ENCODE measurements around the gene CALM1.
"Not testable (repeated sequence)": the region's sequence is repeated elsewhere in the genome, so short reads cannot be mapped to it uniquely, and the experiment has no call there.

Gene CALM1

DNA sequence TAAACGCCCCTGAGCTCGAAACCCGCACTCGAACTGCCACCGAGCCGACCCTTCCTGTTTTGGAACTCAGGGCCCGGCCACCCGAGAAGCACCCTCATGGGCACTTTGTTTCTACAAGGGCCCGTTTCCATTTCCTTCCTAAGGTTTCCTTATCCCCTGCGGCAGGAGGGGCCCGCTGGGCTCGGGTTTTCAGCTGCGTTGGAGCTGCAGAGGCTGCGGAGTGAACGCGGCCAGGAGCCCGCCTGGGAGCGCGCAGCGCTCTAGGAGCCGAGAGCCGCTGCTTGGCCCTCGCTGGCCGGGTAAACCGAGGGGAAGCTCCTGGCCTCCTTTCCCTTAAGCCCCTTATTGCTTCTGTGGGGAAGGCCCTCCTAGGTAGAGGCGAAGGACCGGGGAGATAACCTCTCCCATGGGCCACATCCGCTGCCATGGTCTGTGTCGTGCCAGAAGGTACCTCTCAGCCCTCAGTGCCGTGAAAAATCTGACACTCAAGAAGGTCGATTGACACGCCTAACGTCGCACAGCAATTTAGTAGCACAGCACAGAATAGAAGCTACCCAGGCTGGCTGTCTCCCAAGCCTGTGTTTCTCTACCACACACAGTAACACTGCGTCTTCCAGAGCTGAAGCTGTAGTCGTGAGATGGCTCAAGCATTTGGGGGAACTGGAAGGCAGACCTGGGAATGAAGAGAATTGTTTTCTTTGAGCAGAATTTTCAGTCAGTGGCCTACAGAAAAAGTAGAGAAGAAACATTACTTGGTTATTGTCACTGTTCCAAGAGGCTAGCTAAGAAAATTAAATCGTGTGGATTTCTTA is 12.9 kb upstream of the CALM1 start:
- DNase-seq (ENCODE audit: low spot score), result no peak

GRCh38 chr14:90384543-90384911 is 12.3 kb upstream of the CALM1 start:
- no peak for DNase-seq (ENCODE audit: low spot score)

- no peak for DNase-seq (ENCODE audit: low spot score)
Measured at GRCh38 chr14:90386321-90386720, 10.5 kb upstream of the CALM1 start.

DNA sequence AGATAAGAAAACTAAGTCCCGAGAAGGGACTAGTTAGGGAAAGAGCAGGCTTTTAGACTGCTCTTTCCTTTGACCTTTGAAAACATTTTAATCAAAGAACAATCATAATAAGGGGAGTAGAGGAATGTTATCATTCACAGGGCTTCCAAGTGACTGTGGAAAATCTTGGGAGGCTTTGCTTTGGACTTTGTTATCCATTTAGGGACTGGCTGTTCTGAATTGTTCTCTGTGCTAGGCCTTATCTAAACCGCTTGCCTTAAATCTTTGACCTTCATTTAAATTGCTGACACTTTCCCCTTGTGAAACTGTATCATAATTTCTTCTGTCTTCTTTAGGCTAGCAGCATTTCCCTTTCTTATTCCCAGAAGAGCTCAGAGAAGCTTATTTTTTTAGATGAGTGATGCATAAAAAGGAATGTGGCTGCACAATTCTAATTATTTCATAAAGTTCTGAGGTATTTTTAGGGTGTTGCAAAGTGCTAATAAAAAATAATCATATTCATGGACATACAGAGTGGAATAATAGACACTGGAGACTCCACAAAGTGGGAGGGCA is 9.5 kb upstream of the CALM1 start:
- DNase-seq (ENCODE audit: low spot score), result no peak

GRCh38 chr14:90388437-90388836 is 8.4 kb upstream of the CALM1 start:
- no peak for DNase-seq (ENCODE audit: low spot score)

- no peak for DNase-seq (ENCODE audit: low spot score)
Measured at GRCh38 chr14:90388982-90389381, 7.8 kb upstream of the CALM1 start.

DNA sequence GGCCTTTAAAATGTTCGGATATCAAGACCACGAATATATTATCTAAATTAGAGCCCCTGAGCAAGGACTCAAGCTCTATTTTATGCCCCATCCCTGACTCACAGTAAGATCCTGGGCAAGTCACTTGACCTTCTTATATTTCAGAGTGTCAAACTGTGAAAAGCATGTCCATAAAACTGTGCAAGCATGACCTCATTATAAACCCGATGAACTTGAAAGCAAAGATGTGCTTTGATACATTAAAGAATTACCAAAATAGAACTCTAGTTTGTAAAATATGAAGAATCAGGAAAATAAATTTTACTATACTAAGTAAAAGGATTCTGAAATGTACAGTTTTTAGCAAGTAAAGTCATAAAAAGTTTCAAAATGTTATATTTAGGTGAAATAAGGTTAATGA is 2.9 kb upstream of the CALM1 start:
- DNase-seq (ENCODE audit: low spot score), result no peak

DNA sequence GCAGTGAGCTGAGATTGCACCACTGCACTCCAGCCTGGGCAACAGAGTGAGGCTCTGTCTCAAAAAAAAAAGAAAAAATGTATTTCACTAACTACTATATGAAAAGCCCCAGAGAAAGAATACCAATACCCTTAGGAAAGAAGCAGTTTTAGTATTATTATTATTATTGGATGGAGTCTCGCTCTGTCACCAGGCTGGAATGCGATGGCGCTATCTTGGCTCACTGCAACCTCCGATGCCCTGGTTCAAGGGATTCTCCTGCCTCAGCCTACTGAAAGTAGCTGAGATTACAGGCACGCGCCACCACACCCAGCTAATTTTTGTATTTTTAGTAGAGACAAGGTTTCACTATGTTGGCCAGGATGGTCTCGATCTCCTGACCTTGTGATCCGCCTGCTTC is 2.0 kb upstream of the CALM1 start:
- DNase-seq (ENCODE audit: low spot score), result not testable (repeated sequence)

DNA sequence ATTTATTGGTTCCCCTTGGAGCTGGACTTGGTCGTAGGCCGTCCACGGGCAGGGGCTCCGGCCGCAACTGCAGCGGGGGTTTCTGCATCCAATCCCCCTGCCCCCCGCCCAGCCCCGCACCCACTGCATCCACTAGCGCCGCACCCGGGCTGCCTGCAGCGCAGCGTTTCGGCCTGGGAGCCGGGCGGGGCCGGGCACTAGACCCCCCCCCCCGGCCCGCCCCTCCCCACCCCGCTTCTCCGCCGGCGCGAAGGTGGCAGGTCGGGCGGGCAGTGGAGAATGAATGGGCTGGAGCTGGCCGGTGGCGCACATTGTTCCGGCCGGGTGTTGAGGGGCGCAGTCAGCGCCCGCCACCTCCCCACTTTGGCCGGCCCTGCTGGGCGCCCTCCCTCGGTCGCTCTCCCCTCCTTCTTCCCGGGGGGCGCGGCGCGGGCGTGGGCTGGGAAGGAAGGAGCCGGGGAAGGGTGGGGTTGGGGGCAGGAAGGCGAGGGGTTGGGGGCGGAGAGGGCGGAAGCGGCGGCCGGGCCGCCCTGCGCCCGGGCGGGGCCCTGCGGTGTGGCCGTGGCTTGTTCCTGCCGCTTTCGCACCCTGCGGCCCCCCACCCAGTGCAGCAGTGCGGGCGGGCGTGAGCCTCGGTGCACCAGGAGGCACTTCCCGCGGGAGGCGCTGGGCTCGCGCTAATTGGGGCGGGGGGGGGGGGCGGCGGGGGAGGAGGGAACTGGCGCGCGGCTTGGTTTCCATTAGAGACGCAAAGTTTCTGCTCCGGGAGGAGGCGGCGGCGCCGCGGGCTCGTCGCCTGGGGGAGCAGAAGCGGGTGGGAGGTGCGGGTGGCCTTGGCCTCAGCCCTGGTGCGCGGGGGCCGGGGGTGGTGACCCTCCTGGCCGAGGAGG is 841 bp downstream of the CALM1 start:
- peak; percentile 78 for DNase-seq (ENCODE audit: low spot score)

DNA sequence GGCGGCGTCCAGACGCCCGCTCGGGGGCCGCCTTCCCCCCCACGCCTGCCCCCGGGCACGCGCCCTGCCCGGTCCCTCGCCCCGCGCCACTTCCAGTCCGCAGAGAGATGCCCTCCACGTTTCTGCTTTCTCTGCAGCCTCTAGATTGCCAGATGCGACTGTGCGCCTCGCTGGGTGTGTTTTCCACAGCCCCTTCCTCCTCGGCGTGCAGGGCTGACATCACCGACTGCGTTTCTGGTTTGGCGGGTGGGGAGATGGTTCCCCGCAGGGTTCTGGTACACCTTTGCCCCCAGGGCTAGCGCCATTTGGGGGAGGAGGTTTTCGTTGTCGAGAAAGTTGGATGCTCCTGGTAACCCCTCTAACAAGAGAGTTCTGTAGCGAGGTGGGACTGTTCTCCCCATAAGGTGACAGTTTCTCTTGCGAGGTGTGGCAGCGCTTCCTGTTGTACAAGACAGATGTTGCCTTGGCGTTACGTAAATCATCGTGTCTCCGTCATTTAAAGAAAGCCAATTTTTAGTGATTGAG is 1.5 kb downstream of the CALM1 start:
- DNase-seq (ENCODE audit: low spot score), result peak; percentile 86

DNA sequence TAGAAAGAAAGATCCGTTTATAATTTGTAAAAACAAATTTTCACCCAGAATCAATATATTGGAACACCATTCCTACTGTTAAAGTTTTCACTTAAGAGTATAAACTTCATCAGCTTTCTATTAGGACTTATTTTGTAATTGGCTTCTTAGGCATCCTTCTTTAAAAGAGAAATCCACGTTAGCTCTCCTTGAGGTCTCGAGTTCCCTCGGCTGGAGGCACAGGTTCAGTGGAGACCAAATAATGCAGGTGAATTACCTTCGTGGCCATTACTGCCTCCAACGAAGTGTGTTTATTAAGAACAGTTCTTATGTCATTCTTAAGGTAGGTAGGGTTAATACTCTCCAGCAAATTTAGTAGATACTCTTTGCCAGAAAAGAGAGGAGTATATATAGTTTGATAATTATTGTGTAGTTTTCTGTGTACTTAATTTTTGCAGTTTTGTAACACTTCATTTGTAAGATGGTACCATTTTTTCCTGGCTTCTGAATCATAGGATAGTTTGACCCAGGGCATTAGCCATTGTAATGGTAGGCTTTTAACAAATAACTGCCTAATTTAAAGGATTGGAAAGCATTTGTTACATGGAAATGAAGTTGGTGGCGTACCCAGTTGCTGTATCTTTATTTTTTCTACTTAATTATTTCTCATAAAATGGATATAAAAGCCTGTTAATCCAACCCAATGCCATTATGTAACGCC is 2.2 kb downstream of the CALM1 start:
- no peak for DNase-seq (ENCODE audit: low spot score)

DNA sequence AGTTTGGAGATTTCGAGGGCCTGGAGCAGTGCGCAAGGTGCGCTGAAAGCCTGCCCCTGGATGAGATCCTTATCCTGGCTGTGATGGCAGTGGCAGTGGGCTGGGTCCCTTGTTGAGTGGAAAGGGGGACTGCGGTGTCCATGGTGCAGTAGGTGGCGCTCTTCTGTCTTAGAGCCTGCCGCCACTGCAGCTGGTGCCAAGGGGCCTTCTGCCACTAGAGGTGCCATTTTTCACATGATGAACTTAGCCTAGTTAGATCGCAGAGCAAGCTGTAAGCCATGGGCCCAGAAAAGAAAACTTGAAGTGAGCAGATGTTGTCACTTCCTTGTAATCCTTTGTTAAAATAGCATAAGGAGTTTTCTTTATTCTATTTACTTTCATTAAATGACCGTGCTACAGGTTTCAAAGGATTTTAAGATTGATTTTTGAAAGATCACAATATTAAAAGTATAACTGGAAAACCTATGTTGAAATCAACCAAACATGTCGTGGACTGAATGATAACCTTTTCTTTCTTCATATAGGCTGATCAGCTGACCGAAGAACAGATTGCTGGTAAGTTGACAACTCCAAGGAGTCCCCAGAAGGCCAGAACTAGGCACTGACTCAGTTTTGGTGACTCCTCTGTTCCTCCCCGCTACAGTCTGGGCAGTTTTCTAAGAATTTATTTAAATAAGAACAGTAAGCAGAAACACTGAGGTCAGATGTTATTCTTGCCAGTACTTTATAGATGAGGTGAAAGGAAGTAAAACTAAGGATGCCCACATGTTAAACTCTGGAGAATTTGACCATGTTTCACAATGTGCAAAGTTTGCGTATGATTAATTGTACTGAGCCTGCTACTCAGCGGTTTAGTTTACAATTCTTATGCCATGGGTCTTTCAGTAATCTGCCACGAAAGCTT is 3.0 kb downstream of the CALM1 start:
- DNase-seq (ENCODE audit: low spot score), result peak; percentile 94

GRCh38 chr14:90400904-90401561 is 4.2 kb downstream of the CALM1 start:
- DNase-seq (ENCODE audit: low spot score), result no peak

DNA sequence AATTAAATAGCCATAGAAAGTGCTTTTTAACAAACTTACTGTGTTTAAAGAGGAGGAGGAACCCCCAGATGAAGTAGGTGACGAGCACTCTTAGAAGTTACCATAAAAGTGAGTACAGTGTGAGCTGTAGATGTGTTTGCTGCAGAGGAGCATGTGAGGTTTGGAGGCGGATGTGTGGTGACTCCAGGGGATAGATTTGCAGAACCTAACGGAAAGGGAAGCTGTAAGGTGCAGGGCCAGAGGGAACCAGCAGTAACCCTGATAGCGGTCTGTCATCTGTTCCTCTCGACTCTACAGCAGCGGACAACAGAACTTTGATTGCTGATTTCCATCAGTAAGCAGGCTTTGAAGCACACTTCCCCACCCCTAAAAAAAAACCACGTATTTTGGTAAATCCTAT is 5.2 kb downstream of the CALM1 start:
- no peak for DNase-seq (ENCODE audit: low spot score)

DNA sequence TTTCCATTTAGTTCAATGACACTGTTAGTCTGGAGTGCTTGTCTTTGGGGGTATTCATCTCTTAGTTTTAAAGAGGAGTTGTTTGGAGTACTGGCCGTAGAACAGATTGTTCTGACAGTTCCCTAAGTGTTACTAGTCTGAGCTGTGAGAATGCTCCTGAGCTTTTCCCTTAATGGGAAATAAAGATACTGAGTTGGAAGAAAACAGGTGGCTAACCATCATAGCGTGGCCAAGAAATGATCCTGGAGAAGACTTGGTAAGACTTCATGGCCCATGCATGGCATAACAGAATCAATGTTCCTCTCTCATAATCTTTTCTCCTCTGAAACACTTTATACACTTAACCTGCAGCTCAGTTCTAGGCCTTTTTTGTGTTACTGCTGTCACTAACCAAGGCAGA is 6.2 kb downstream of the CALM1 start:
- no peak for DNase-seq (ENCODE audit: low spot score)

- DNase-seq (ENCODE audit: low spot score), result no peak
Measured at GRCh38 chr14:90405101-90405500, 8.3 kb downstream of the CALM1 start.

DNA sequence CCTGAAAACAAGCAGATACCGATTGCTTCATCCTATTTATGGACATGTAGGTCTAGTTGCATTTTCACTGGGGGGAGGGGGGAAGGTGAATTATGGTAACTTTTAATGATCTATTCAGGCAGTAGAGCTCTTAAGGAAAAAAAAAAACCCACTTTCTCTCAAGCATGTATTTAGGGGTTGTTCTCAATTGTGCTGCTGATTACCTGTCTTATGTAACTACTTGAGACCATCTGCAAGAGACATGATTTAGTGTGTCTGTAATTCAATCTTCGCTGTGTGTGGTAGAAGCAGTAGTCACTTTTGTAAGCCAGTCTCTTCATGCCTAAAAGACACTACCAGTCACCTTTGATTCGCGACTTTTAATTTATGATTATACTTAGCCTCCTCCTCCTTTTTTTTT is 8.9 kb downstream of the CALM1 start:
- no peak for DNase-seq (ENCODE audit: low spot score)

DNA sequence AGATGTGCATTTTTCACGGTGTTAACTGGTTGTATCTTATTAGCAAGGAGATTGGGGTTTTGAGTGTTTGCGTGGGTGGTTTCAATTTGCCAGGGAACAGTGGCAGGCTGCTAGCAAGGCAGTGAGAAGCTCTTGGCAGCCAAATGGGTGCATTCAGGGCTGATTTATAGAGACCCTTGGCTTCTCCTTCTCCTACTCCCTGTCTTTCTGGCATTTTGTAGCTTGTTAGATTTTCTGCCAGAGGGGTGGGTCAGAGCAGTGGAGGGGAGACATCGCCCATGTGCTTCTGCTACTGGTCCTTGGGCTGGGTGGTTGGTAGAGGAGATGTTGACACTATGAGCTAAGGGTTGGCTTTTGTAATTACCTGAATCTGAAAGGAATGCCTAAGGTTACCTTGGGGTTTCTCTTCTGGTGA is 9.6 kb downstream of the CALM1 start:
- no peak for DNase-seq (ENCODE audit: low spot score)

DNA sequence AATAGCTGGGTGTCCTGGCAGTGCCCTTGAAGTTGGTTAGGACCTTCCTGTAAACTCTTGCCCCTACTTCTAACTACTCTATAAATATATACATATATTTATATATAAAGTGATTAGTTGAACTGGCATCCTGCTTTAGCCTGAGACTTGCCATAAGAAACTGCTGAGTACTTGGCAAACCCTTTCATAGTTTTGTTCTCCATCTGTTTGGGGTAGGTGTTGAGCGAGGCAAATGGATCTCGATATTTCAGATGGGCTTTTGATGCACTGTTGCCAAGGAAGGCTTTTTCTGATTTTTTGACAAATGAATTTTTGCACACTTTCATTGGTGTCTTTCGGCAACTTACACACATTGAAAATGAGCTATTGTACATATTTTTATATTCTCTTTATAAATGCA is 10.4 kb downstream of the CALM1 start:
- DNase-seq (ENCODE audit: low spot score), result no peak

- no peak for DNase-seq (ENCODE audit: low spot score)
Measured at GRCh38 chr14:90408713-90409112, 11.9 kb downstream of the CALM1 start.
